Hepatic stellate cell (primary cell): ENCODE measurements around the gene TCEANC2.

Experiments
- DNase-seq: peaks from one replicate; pipeline ENCODE4 v3.0.0; 2011; ENCODE audit warnings: low spot score

The TCEANC2 gene

DNA sequence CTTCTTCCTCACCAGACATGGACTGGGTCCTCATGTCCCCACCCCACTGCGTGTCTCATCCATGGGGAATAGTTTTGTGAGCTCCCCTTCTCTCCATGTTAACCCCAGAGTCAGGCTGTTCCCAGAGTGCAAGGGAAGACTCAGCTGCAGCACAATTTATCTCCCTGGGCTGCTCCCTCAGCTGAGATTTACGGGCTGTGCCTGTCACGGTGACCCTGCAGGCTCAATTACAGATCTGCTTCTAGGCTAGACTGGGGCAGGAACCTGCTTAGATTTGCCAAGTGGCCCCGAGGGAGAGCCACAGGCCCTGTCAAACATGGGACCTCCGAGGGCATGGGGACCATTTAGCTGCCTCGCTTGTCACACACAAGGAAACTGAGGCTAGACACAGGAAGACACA lies 61.5 kb downstream of the TCEANC2 start:
- DNase-seq = no peak

DNA sequence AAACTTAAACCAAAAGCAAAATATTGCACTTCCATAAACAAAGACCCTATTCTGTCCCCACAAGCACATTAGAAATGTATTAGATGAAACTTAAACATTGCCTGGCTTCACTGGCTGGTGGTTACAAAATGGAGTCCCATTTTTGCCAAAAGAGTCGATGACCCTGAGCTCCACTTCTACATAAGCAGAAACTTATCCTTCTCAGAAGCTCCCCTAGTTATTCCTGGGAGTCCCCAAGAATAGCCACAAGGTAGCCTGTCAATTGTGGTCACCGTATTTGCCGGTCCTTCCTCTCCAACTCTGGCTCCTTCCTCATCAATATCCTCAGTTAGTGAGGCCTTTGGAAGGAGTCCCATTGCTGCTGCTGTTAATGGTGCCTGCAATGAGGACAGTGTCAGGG lies 62.1 kb downstream of the TCEANC2 start:
- no peak for DNase-seq

DNA sequence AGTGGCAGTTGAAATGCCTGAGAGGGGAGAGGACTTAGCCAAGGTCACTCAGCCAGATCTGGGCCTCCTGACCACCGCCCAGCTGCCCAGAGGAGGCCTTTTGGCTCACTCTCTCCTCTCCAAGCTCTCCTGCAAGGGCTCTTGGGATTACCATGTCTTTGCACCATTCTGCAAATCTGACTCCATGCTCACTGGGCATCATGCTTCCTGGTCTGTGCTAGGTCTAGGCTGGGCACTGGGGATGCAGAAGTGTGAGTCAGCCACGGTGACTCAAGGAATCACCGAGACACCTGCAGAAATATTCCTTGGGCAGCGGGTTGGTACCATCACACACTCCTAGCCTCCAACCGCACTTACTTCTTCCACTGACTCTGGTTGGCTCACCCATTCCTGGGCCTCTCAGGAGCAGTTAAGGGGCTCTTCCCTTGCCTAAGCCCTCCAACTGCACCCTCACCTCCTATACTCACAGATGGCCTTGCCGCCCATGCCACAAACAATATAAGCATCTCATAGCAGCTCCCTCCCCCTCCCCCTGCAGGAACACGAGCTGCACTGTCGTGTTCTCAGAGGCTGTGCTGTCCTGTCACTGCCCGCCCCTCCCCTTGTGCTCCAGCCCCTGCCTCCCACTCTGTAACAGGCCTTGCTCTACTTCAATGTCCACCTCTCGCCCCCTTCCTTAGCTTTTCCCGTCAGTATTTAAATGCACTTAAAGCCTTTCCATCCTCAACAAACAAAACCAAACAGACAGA lies 64.6 kb downstream of the TCEANC2 start:
- DNase-seq = no peak

- peak; percentile 95 for DNase-seq
Observed at GRCh38 chr1:54118704-54119103, 65.3 kb downstream of the TCEANC2 start.

GRCh38 chr1:54120018-54120697 lies 66.8 kb downstream of the TCEANC2 start:
- DNase-seq = no peak

DNA sequence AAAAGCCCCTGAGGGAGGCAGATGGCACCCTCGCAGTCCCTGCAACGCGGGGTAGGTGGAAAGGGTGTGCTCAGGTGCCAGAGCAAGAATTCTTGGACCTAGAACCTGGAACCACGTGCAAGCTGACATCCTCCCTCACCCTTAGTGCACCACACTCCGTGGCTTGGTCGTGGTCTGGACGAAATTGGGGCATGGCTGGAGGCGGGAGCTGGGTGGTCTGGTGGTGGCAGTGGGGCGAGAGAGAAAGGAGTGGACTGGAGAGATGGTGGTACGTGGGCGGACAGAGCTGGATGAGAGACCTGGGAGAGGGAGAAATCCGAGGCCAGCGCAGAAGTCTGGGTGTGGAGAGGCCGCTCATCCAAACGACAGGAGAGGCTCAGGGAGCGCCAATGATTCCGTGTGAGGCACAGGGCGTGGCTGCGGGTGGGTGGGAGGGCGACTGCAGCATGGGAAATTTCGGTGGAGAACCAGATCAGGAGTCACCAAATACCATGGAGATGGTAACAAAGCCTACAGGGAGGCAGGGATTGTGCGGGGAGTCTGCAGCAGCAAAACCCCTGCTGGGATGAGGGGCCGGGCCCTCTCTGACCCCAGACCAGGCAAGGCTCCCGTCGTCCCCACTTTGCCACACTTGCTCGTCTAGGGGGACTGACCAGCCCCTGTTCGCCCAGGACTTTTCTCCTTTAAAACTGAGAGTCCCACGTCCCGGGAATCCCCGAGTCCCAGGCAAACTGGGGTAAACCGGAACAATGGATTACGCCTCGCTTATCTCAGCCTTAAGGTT lies 67.5 kb downstream of the TCEANC2 start:
- DNase-seq = no peak

DNA sequence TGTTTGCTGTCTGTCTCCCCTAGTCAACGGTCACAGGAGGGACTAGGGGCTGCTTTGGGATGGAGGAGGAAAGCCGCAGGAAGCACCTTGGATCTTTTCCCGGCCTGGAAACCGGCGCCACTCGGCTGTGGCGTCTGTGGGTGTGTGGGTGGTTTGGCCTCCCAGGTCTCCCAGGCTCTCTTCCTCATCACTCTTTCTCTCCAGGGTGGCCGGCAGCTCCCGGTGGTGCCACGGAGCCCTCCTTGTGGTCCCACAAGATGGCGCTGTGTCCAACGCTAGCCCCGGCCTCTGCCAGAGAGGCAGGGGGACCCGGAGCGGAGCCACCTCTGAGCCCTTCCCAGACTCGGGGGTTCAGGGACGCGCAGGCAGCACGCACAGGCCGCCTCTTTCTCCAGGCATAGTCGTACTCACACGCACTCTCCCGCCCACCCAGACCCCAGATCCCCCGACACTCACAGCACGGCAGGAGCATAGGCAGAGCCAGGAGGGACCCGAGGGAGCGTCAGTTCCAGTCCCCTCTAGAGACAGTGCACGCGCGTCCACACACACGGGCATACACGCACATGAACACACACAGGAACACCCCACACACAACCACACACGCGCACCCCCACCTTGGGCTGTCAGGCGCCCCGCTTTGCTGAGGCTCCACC lies 68.2 kb downstream of the TCEANC2 start:
- DNase-seq = peak; percentile 94

GRCh38 chr1:54122135-54122751 lies 68.8 kb downstream of the TCEANC2 start:
- DNase-seq = no peak

- DNase-seq = no peak
Observed at GRCh38 chr1:54122992-54123391, 69.6 kb downstream of the TCEANC2 start.

DNA sequence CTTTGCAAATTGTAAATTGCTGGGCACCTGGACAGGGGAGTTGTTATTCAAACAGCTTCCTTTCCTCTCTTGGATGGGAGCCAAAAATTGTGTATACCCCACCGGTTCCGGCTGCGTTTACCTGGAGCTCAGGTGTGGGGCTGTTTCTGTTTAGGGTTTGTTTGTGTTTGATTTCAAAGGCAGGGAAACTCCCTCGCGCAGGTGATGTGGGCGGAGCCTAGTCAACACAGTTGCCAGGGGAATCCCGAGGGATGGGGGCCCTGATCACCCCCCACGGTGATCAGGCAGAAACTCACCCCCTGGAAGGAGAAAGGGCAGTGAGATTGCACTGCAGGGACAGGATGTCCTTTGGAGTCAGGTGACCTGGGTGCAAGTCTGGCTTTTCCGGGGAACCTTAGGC lies 71.1 kb downstream of the TCEANC2 start:
- no peak for DNase-seq

- DNase-seq = no peak
Observed at GRCh38 chr1:54124906-54125305, 71.5 kb downstream of the TCEANC2 start.

- peak; percentile 62 for DNase-seq
Observed at GRCh38 chr1:54125386-54126070, 72.1 kb downstream of the TCEANC2 start.

DNA sequence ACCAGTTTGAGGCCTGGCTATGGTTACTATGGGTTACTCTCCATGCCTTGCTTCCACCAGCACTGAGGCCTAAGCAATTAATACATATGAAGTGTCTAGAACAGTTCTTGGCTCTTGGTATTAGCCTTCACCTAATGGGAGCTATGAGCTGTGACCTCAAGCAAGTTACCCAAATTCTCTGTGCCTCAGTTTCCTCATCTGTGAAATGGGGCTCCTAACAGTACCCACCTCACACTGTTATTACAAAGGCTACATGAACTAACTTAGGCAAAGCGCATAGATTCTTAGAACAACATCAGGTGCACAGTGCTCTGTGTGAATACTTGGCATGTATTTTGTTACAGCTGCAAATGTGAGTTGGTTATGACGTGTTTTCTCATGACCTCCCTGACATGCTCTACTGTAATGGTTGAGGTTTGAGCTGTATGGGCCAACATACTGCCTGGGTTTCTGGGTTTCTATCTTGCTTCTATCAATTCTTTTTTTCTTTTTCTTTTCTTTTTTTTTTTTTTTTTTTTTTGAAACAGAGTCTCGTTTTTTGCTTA lies 72.9 kb downstream of the TCEANC2 start:
- DNase-seq = no peak

- DNase-seq = no peak
Observed at GRCh38 chr1:54127594-54128300, 74.3 kb downstream of the TCEANC2 start.

- DNase-seq = no peak
Observed at GRCh38 chr1:54129858-54130257, 76.5 kb downstream of the TCEANC2 start.

GRCh38 chr1:54131419-54131818 lies 78.0 kb downstream of the TCEANC2 start:
- DNase-seq = no peak

DNA sequence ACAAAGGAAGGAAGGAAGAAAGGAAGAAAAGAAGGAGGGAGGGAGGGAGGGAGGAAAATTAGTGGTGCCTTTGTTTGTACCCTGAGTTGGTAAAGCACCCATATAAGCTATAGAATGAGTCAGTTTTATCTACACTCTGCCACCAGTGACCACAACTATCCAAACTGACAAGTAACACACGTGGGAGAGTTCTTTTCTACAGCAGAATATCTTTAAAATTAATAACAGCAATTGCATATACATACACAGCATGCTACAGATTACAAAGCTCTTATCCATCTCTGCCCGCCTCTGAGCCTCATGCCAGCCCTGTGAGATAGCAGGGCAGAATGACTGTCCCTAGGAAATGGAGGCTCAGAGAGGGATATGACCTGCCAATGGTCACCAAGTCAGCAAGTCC lies 79.1 kb downstream of the TCEANC2 start:
- DNase-seq = no peak

DNA sequence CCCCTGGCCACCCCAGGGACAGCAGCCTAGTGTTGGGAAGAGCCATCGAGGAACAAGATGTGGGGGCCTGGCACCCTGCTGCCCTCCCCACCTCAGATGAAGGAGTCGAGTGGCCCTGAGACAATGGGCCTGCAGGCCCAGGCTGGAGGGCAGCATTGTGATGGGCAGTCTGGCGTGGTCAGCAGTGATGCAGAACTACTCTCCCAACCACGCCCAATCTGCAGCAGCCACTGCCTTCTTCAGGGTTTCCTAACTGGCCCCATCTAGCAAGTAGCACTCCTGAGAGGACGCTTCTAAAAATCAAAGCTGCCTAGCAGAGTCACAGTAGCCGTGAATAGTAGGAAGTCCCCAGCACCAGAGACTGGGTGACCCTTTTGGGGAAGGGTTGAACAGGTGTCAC lies 80.9 kb downstream of the TCEANC2 start:
- DNase-seq = no peak

DNA sequence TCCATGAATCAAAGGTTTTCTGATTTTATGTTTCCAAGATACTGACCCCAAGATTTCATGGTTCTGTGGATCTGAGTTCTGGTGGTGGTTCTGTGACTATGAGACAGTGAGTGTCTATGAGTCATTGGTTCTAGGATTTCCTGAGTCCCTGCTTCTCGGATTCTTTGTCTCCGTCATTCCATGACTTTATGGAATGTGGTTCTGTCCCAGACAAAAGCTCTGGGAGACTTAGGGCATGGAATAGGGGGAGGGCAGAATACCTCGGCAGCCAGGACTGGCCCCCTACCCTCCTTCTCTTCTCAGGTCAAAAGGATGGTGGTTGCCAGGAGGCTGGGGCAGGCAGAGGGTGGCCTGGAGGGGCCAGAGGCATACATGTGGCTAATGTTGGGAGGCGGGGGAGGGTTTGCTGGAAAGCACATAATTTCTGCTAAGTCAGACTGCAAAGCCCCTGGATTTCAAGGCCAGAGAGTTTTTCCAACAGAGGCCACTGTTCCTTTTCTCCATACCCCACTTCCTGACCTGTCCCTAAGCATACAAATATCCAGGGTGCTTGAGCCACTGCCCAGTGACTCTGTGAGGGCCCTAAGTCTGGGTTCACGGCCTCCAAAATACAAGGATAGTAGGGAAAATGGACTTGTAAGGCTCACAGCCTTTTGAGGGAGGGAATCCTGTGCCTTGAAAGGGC lies 82.2 kb downstream of the TCEANC2 start:
- peak; percentile 84 for DNase-seq
